H1 (cell line): ENCODE results near the gene ING5. TPM values are rescaled to one million over a fixed set of nuclear protein-coding genes. Genes with fewer than 3 reads are reported as not detected.
A peak's percentile ranks its signal among the peaks of the same experiment; 100 is the strongest.

Source experiments
- CTCF ChIA-PET: fragments of 300-600 bp; sonication (Branson Sonifier 250); formaldehyde crosslinking; loops from one replicate; lab custom pipeline; 2021; ENCODE audit not compliant: partially characterized antibody; lab: Charles Lee
- POLR2A ChIA-PET: fragments of 300-600 bp; sonication (Branson Sonifier 250); formaldehyde crosslinking; loops from one replicate; lab custom pipeline; 2021; ENCODE audit warnings: inconsistent platforms; ENCODE audit not compliant: partially characterized antibody; lab: Charles Lee
- DNase-seq, 2 experiments: peaks; one replicate each; pipeline versions ENCODE4 v3.0.0 to v3.0.0-alpha.2; 2010 to 2022; ENCODE audit warnings: low spot score in 2 of 2, low read depth in 1 of 2, mixed read lengths in 1 of 2
- FAIRE-seq: peaks from 2 replicates; lab custom pipeline; 2011; peaks lifted over from hg19 to GRCh38; lab: Jason Lieb, UNC
- H2AFZ ChIP-seq: 2 replicates; pipeline ENCODE4 v1.8.1; 2012; ENCODE audit warnings: low read length, inconsistent platforms
- H2AK5ac ChIP-seq: 2 replicates; pipeline ENCODE4 v1.6.1; 2013; ENCODE audit warnings: low read depth, low read length
- H2BK120ac ChIP-seq: replicated peaks from 2 replicates; pipeline ENCODE3; 2013; ENCODE audit warnings: low read depth, low read length, inconsistent platforms
- H2BK12ac ChIP-seq: 2 replicates; pipeline ENCODE4 v1.6.1; 2013; ENCODE audit warnings: low read depth, low read length
- H2BK15ac ChIP-seq: 2 replicates; pipeline ENCODE4 v1.6.1; 2013; ENCODE audit warnings: low read length
- H2BK20ac ChIP-seq: 2 replicates; pipeline ENCODE4 v1.6.1; 2013; ENCODE audit warnings: low read length
- H2BK5ac ChIP-seq: 2 replicates; pipeline ENCODE4 v1.6.1; 2013; ENCODE audit warnings: low read depth, low read length
- H3K14ac ChIP-seq: 2 replicates; pipeline ENCODE4 v1.6.1; 2013; ENCODE audit warnings: inconsistent platforms; ENCODE audit not compliant: insufficient read length
- H3K18ac ChIP-seq: 2 replicates; pipeline ENCODE4 v1.6.1; 2013; ENCODE audit warnings: low read length; ENCODE audit errors: extremely low read depth
- H3K23ac ChIP-seq: 2 replicates; pipeline ENCODE4 v1.6.1; 2013; ENCODE audit warnings: inconsistent platforms; ENCODE audit not compliant: insufficient read length
- H3K23me2 ChIP-seq: 2 replicates; pipeline ENCODE4 v1.6.1; 2013; ENCODE audit warnings: low read depth, low read length
- H3K27ac ChIP-seq: 2 replicates; pipeline ENCODE4 v1.6.1; 2011; ENCODE audit warnings: low read depth, low read length, inconsistent platforms
- H3K27me3 ChIP-seq, 4 experiments: replicated peaks in 1 of 4; 1 replicate in 1 of 4; 2 replicates in 3 of 4; pipeline versions ENCODE4 v1.6.1 to v1.8.1; 2011 to 2013; ENCODE audit warnings: low read length in 3 of 4, mild to moderate bottlenecking in 3 of 4, inconsistent platforms in 2 of 4, mixed read lengths in 2 of 4, moderate library complexity in 1 of 4; ENCODE audit not compliant: control insufficient read depth in 3 of 4, insufficient read depth in 3 of 4; ENCODE audit errors: extremely low read depth in 1 of 4
- H3K36me3 ChIP-seq, 4 experiments: 2 replicates each; pipeline versions ENCODE4 v1.6.1 to v1.8.1; 2011 to 2013; ENCODE audit warnings: mild to moderate bottlenecking in 4 of 4, low read length in 3 of 4, moderate library complexity in 2 of 4, control low read depth in 1 of 4, inconsistent platforms in 1 of 4; ENCODE audit not compliant: insufficient read depth in 4 of 4, control insufficient read depth in 2 of 4
- H3K4ac ChIP-seq: replicated peaks from 2 replicates; pipeline ENCODE3; 2013; ENCODE audit warnings: low read length, low read depth, mixed read lengths, inconsistent platforms; ENCODE audit not compliant: insufficient read length
- H3K4me1 ChIP-seq, 4 experiments: replicated peaks in 1 of 4; 1 replicate in 1 of 4; 2 replicates in 3 of 4; pipeline versions ENCODE4 v1.6.1 to v1.8.1; 2011 to 2013; ENCODE audit warnings: low read length in 3 of 4, inconsistent platforms in 2 of 4, mixed read lengths in 1 of 4; ENCODE audit not compliant: insufficient read depth in 4 of 4, control insufficient read depth in 3 of 4
- H3K4me2 ChIP-seq, 2 experiments: 2 replicates each; pipeline versions ENCODE4 v1.6.1 to v1.8.1; 2011 to 2013; ENCODE audit warnings: low read depth in 2 of 2, low read length in 2 of 2, control low read depth in 1 of 2, inconsistent platforms in 1 of 2, mild to moderate bottlenecking in 1 of 2; ENCODE audit not compliant: insufficient read depth in 1 of 2
- H3K4me3 ChIP-seq, 4 experiments: fragments of 200-600, 300-600 bp in 1 of 4; sonication (generic), shearing (Covaris generic), sonication (Bioruptor Twin) in 1 of 4; 2 replicates each; pipeline versions ENCODE4 v1.5.1 to v1.8.1; 2011 to 2016; ENCODE audit warnings: low read length in 4 of 4, low read depth in 3 of 4, control low read depth in 2 of 4, inconsistent platforms in 2 of 4, mild to moderate bottlenecking in 2 of 4, mixed read lengths in 1 of 4, moderate library complexity in 1 of 4; ENCODE audit not compliant: insufficient read depth in 2 of 4; ENCODE audit errors: extremely low read depth in 1 of 4
- H3K56ac ChIP-seq: replicated peaks from 2 replicates; pipeline ENCODE3; 2013; ENCODE audit warnings: low read depth, mild to moderate bottlenecking, mixed read lengths, low read length, inconsistent platforms; ENCODE audit not compliant: insufficient read length
- H3K79me1 ChIP-seq: 2 replicates; pipeline ENCODE4 v1.6.1; 2013; ENCODE audit warnings: low read depth, low read length, control low read depth
- H3K79me2 ChIP-seq, 2 experiments: 2 replicates each; pipeline versions ENCODE4 v1.6.1 to v1.8.1; 2012 to 2013; ENCODE audit warnings: low read length in 2 of 2, mild to moderate bottlenecking in 2 of 2, inconsistent platforms in 1 of 2; ENCODE audit not compliant: insufficient read depth in 2 of 2, control insufficient read depth in 1 of 2
- H3K9ac ChIP-seq, 4 experiments: replicated peaks in 1 of 4; 1 replicate in 1 of 4; 2 replicates in 3 of 4; pipeline versions ENCODE4 v1.6.1 to v1.8.1; 2011 to 2013; ENCODE audit warnings: low read depth in 3 of 4, low read length in 3 of 4, control low read depth in 2 of 4, mild to moderate bottlenecking in 2 of 4, moderate library complexity in 2 of 4, inconsistent platforms in 1 of 4; ENCODE audit errors: extremely low read depth in 1 of 4
- H3K9me3 ChIP-seq, 2 experiments: 2 replicates each; pipeline versions ENCODE4 v1.6.1 to v1.8.1; 2012 to 2013; ENCODE audit warnings: mild to moderate bottlenecking in 2 of 2, moderate library complexity in 2 of 2, control low read depth in 1 of 2, inconsistent platforms in 1 of 2, low read depth in 1 of 2, low read length in 1 of 2, mixed read lengths in 1 of 2; ENCODE audit not compliant: insufficient read depth in 2 of 2
- H4K20me1 ChIP-seq, 2 experiments: replicated peaks in 1 of 2; 2 replicates each; pipeline versions ENCODE3 to v1.8.1; 2011 to 2013; ENCODE audit warnings: inconsistent platforms in 2 of 2, low read length in 2 of 2, mild to moderate bottlenecking in 1 of 2; ENCODE audit not compliant: insufficient read depth in 2 of 2, control insufficient read depth in 1 of 2
- H4K5ac ChIP-seq: 2 replicates; pipeline ENCODE4 v1.6.1; 2013; ENCODE audit warnings: low read length, low read depth, mixed read lengths, inconsistent platforms; ENCODE audit not compliant: insufficient read length
- H4K8ac ChIP-seq: 2 replicates; pipeline ENCODE4 v1.8.0; 2013; ENCODE audit warnings: mild to moderate bottlenecking, moderate library complexity, low read length, inconsistent platforms; ENCODE audit not compliant: insufficient read depth; ENCODE audit errors: extremely low read depth
- H4K91ac ChIP-seq: replicated peaks from 2 replicates; pipeline ENCODE3; 2013; ENCODE audit warnings: low read length, mixed read lengths, inconsistent platforms; ENCODE audit not compliant: insufficient read length
- CHD1 ChIP-seq: IDR thresholded peaks from 2 replicates; pipeline ENCODE4 v1.6.1; 2012; ENCODE audit warnings: low read depth, low read length, improper control_type of control experiment
- CHD2 ChIP-seq: IDR thresholded peaks from 2 replicates; pipeline ENCODE4 v1.6.1; 2012; ENCODE audit warnings: low read length, improper control_type of control experiment
- CREB1 ChIP-seq: IDR thresholded peaks from 2 replicates; pipeline ENCODE4 v1.6.1; 2012; ENCODE audit warnings: inconsistent platforms
- E2F6 ChIP-seq: IDR thresholded peaks from 2 replicates; pipeline ENCODE4 v1.6.1; 2012; ENCODE audit warnings: inconsistent platforms
- NANOG ChIP-seq: IDR thresholded peaks from 2 replicates; pipeline ENCODE4 v1.6.1; 2011; ENCODE audit warnings: low read length, low read depth, mild to moderate bottlenecking, inconsistent platforms; ENCODE audit not compliant: insufficient read depth, poor library complexity, severe bottlenecking
- USF2 ChIP-seq: IDR thresholded peaks from 2 replicates; pipeline ENCODE4 v1.6.1; 2011; ENCODE audit warnings: low read length, improper control_type of control experiment
- ZNF274 ChIP-seq: IDR thresholded peaks from 2 replicates; pipeline ENCODE4 v1.7.0; 2012; ENCODE audit warnings: low read length, borderline replicate concordance; ENCODE audit errors: extremely low read depth
- WGBS, 2 experiments: shearing (Covaris generic) in 1 of 2; methylation state at CpG; one replicate each; pipeline versions ENCODE4 v1.1.6 to v1.1.7; 2013 to 2015; ENCODE audit warnings: low lambda C conversion rate in 2 of 2, mixed read lengths in 2 of 2, inconsistent platforms in 1 of 2, low coverage in 1 of 2, missing lambda C conversion rate in 1 of 2; ENCODE audit not compliant: insufficient replicate concordance in 2 of 2, insufficient coverage in 1 of 2, insufficient read length in 1 of 2; ENCODE audit errors: extremely low coverage in 1 of 2, missing lambda C conversion rate in 1 of 2; 5-methylcytosine and 5-hydroxymethylcytosine counted together
- polyA plus RNA-seq, 7 experiments: library from polyadenylated mRNA; depleted of rRNA in 3 of 7; stranded (reverse) in 5 of 7; unstranded in 2 of 7; fragments of >200 nt in 5 of 7; fragments of 200-250 nt in 2 of 7; gene quantifications; 1 replicate in 5 of 7; 2 replicates in 1 of 7; 4 replicates in 1 of 7; pipeline versions ENCODE4 v1.2.1 to v1.2.3, GENCODE V29; 2011 to 2013; ENCODE audit warnings: missing spikeins in 2 of 7, mixed read lengths in 2 of 7
- total RNA-seq: library from RNA; stranded (reverse); fragmentation: NEBNext Ultra II Directional; extraction: Animal tissue kit (Norgen Biotek cat#: 25700); gene quantifications from 2 replicates; pipeline ENCODE4 v1.2.1, GENCODE V29; 2021

Gene ING5
- total and polyA plus RNA-seq, 2 of the 8 experiments (the other 6 are each of a cell fraction or from before 2014, with no cell fraction given), result 41.5 to 47.4 TPM

- whole genome bisulfite sequencing, 2 experiments, result 94% methylated on average over 9 of the region's 9 CpGs; no CpG with 5 or more reads in 1 of the 2 experiments
- Histone ChIP-seq H4K8ac (peak overlapping the region; percentile 80; the same call in 1 of the 2 replicates), H2BK120ac (no peak overlapping the region), H3K4me2 (no peak overlapping the region), H3K18ac (no peak overlapping the region), H3K4ac (no peak overlapping the region), H4K91ac (no peak overlapping the region), H3K4me3 (no peak overlapping the region), H2BK15ac (no peak overlapping the region), H3K23me2 (no peaks in the 10 kb centered on the region), H2AK5ac (no peak overlapping the region), H2BK12ac (no peak overlapping the region), H3K14ac (no peak overlapping the region), H3K4me1 (peaks cover 0 to 14% (median 9%) of the 10 kb centered on the region in 4 experiments; a peak in 5 of 7 replicates), H3K27ac (no peak overlapping the region), H3K56ac (no peak overlapping the region), H3K23ac (no peak overlapping the region), H4K20me1 (peaks cover 0 to 2% of the 10 kb centered on the region in 2 experiments), H3K27me3 (no peaks in the 10 kb centered on the region), H3K36me3 (no peaks in the 10 kb centered on the region), H2BK20ac (no peak overlapping the region), H2BK5ac (no peak overlapping the region), H4K5ac (no peak overlapping the region), H3K79me2 (no peaks in the 10 kb centered on the region), H3K9me3 (no peaks in the 10 kb centered on the region), H2AFZ (no peak overlapping the region), H3K9ac (no peak overlapping the region), H3K79me1 (no peaks in the 10 kb centered on the region)
- no peak for FAIRE-seq
- no peak for DNase-seq
- POLR2A ChIA-PET, result interaction anchor here (1.5 to 1.8 kb wide), 2 partner anchors 17 to 71 kb away, joined by 4 to 5 read pairs; partner anchors contain the start of gene ING5
- TF ChIP-seq CREB1, result no peak
- no peak for TF ChIP-seq CHD2
- no peak for TF ChIP-seq NANOG
- TF ChIP-seq CHD1, result no peak
- no peak for TF ChIP-seq ZNF274
- TF ChIP-seq USF2, result no peak
- TF ChIP-seq E2F6, result no peak
- CTCF ChIA-PET, result interaction anchor here (0.5 to 1.7 kb wide), 4 partner anchors 8 to 32 kb away, joined by 3 to 5 read pairs (median 4); no protein-coding TSS in a partner anchor
Observed at GRCh38 chr2:241772063-241772499, 70.2 kb downstream of the ING5 start.
